Thymus (tissue), 11 donors: ENCODE measurements around the gene ARF4. TPM values are rescaled to one million over a fixed set of nuclear protein-coding genes. Genes with fewer than 3 reads are reported as not detected.
A peak's percentile ranks its signal among the peaks of the same experiment; 100 is the strongest.

ENCODE experiments used
- DNase-seq, 9 donors: peaks; one replicate each; pipeline ENCODE4 v3.0.0-alpha.2; 2013; ENCODE audit warnings: low spot score in 9 of 9, low read depth in 6 of 9, missing footprints in 1 of 9
- H3K27ac ChIP-seq, 2 donors: one replicate each; pipeline ENCODE4 v1.5.1; 2013; ENCODE audit warnings: control low read depth in 1 of 2, low read depth in 1 of 2, low read length in 1 of 2, mild to moderate bottlenecking in 1 of 2, moderate library complexity in 1 of 2
- H3K27me3 ChIP-seq, 2 donors: one replicate each; pipeline ENCODE4 v1.5.1; 2013; ENCODE audit warnings: low read length in 1 of 2; ENCODE audit not compliant: control insufficient read depth in 2 of 2, insufficient read depth in 1 of 2
- H3K36me3 ChIP-seq, 2 donors: one replicate each; pipeline ENCODE4 v1.5.1; 2013; ENCODE audit warnings: low read length in 1 of 2, mild to moderate bottlenecking in 1 of 2, moderate library complexity in 1 of 2; ENCODE audit not compliant: control insufficient read depth in 2 of 2, insufficient read depth in 2 of 2
- H3K4me1 ChIP-seq, 2 donors: one replicate each; pipeline ENCODE4 v1.5.1; 2013; ENCODE audit warnings: low read length in 2 of 2; ENCODE audit not compliant: control insufficient read depth in 2 of 2, insufficient read depth in 2 of 2
- H3K4me3 ChIP-seq, 2 donors: one replicate each; pipeline ENCODE4 v1.5.1; 2013; ENCODE audit warnings: low read length in 2 of 2, control low read depth in 1 of 2, mild to moderate bottlenecking in 1 of 2
- H3K9me3 ChIP-seq, 2 donors: one replicate each; pipeline ENCODE4 v1.5.1; 2013; ENCODE audit warnings: low read length in 1 of 2, mild to moderate bottlenecking in 1 of 2; ENCODE audit not compliant: control insufficient read depth in 2 of 2, insufficient read depth in 1 of 2
- WGBS: extraction: QIAGEN DNeasy Blood & Tissue Kit; methylation state at CpG from one replicate; pipeline ENCODE4 v1.1.7; 2013; 5-methylcytosine and 5-hydroxymethylcytosine counted together
- polyA plus RNA-seq: library from polyadenylated mRNA; stranded (reverse); fragments of 200-250 nt; gene quantifications from one replicate; pipeline ENCODE4 v1.2.3, GENCODE V29; 2013
- total RNA-seq: library from RNA; stranded (reverse); fragments of 120-200 nt; gene quantifications from one replicate; pipeline ENCODE4 v1.2.4, GENCODE V29; 2013
- donor health status: healthy.

ARF4 gene
- total and polyA plus RNA-seq, 2 donors = 43.4 to 152 TPM

DNA sequence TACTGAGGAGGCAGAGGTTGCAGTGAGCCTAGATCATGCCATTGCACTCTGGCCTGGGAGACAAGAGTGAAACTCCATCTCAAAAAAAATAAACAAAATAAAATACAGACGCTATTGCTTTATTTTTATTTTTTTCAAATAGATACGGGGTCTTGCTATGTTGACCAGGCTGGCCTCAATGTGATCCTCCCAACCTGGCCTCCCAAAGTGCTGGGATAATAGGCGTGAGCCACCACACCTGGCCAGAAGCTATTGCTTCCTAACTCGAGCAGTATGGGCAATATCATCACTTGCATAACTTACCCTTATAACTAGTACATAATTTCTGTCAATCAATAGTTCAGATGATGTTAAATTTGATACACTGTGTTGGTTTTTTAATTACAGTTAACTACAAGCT, 3.0 kb downstream of the ARF4 start:
- Histone ChIP-seq H3K4me1 (peaks cover 9 to 14% of the 10 kb centered on the region in 2 donors), H3K27me3 (no peaks in the 10 kb centered on the region), H3K4me3 (no peak overlapping the region), H3K9me3 (peaks cover 0 to 4% of the 10 kb centered on the region in 2 donors), H3K27ac (no peak overlapping the region), H3K36me3 (peaks cover 0 to 9% of the 10 kb centered on the region in 2 donors)
- DNase-seq = no peak
- WGBS = 96% methylated on average over 4 of the region's 4 CpGs

DNA sequence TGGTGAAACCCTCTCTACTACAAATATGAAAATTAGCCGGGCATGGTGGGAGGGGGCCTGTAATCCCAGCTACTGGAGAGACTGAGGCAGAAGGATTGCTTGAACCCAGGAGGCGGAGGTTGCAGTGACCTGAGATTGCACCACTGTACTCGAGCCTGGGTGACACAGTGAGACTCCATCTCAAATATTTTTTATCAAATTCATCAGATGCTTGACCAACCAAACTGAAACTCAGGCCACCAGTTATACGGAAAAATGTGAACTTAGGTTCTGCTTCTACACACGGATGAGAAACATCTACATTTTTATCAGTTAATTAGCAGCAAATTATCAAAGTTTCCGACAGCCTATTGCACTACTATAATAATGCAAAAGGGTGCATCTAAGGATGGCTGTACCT, 4.8 kb downstream of the ARF4 start:
- Histone ChIP-seq H3K27ac (no peak overlapping the region), H3K4me3 (no peak overlapping the region), H3K36me3 (peaks cover 0 to 9% of the 10 kb centered on the region in 2 donors), H3K4me1 (peaks cover 2 to 9% of the 10 kb centered on the region in 2 donors), H3K27me3 (no peaks in the 10 kb centered on the region), H3K9me3 (peaks cover 0 to 4% of the 10 kb centered on the region in 2 donors)
- no peak for DNase-seq
- WGBS = 78% methylated on average over 6 of the region's 6 CpGs

DNA sequence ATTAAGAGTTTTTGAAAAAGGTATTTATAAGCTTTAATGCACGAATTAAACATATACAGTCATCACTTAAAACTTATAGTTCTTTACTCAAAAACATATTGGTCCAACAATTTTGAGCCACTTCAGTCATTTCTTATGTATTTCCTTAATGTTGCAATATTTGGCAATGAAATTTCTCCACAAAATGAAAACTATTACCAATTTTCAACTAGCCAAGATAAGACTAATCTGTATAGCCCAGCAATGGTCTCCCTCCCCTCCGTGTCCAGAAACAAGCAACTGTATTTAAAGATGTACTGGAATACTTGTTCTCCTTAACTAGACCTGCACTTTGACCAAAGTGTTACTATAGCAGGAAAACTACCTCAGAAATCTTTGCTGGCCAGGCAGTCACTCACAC, 9.2 kb downstream of the ARF4 start:
- no peaks in the 10 kb centered on the region for H3K9me3 ChIP-seq
- H3K27ac ChIP-seq = no peak overlapping the region
- H3K36me3 ChIP-seq = peaks cover under 1 to 23% of the 10 kb centered on the region in 2 donors
- DNase-seq = no peak
- no peak overlapping the region for H3K4me3 ChIP-seq
- 97% methylated on average over 2 of the region's 2 CpGs for WGBS
- H3K27me3 ChIP-seq = no peaks in the 10 kb centered on the region
- H3K4me1 ChIP-seq = no peaks in the 10 kb centered on the region

DNA sequence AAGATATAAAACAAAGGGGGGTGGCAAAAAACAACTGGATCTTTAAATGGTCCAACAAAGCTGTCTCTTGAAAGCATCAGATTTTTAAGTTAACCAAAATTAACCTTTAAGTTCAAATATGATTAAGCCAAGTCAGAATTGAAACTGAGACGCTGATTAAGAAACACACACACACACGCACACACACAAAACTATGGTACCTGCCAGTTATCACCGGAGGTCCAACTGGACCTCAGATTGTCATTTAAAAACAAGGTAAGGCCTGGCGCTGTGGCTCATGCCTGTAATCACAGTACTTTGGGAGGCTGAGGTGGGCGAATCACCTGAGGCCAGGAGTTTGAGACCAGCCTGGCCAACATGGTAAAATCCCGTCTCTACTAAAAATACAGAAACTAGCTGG, 10.4 kb downstream of the ARF4 start:
- no peak for DNase-seq
- no peaks in the 10 kb centered on the region for H3K27me3 ChIP-seq
- H3K4me3 ChIP-seq = no peak overlapping the region
- 83% methylated on average over 6 of the region's 6 CpGs for WGBS
- no peaks in the 10 kb centered on the region for H3K4me1 ChIP-seq
- no peak overlapping the region for H3K27ac ChIP-seq
- H3K36me3 ChIP-seq = peaks cover 3 to 23% of the 10 kb centered on the region in 2 donors
- no peaks in the 10 kb centered on the region for H3K9me3 ChIP-seq

DNA sequence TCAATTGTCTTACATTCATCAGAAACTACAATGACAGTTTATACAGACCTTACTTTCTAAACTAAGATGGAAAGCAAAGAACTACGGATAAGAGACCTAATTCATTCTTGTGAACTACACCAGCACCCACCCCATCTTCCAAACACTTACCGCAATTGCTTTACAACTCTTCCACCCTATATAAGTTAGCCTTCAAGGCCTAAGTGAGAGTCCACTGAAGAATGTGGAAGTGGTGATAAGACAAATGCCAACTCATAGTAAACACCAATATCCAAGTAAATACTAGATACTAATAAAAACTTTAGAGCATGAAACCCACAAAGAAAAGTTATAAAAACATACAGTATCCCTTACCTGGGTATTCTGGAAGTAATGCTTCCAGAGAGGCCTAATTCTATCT, 13.6 kb downstream of the ARF4 start:
- Histone ChIP-seq H3K36me3 (peaks cover 3 to 39% of the 10 kb centered on the region in 2 donors), H3K9me3 (no peaks in the 10 kb centered on the region), H3K27ac (no peak overlapping the region), H3K27me3 (no peaks in the 10 kb centered on the region), H3K4me1 (no peaks in the 10 kb centered on the region), H3K4me3 (no peak overlapping the region)
- DNase-seq = no peak
- 99% methylated on average over 2 of the region's 2 CpGs for WGBS

DNA sequence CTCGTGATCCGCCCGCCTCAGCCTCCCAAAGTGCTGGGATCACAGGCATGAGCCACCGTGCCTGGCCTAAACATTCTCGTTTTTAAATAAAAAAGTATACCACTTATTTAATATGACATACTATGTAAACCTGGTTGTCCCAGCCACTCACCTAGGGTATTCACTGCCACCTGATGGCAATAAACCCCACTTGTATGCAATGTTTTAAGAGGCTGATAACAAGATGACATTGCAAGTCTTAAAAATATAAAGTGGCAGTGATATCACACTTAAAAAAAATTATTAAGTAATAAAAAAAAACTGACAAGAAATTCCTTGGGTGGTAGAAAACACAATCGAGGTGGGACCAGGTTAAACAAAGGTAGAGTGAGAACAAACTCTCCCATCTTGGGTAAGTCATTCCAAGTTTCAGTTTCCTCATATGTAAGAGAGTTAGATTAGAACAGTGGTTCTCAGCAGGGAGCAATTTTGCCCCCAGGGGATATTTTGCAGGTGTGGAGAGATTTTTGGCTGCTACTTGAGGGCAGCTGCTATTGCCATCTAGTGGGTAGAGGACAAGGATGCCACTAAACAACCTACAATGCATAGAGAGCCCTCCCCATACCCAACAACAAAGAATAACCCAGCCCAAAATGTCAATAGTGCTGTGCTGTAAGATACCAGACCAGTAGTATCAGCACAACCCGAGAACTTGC, 14.5 kb downstream of the ARF4 start:
- DNase-seq = peak in 2 of 9 donors; percentile 9 to 12
- H3K9me3 ChIP-seq = no peaks in the 10 kb centered on the region
- H3K27ac ChIP-seq = no peak overlapping the region
- 92% methylated on average over 7 of the region's 7 CpGs for WGBS
- H3K27me3 ChIP-seq = no peaks in the 10 kb centered on the region
- H3K36me3 ChIP-seq = peaks cover 13 to 47% of the 10 kb centered on the region in 2 donors
- no peaks in the 10 kb centered on the region for H3K4me1 ChIP-seq
- no peak overlapping the region for H3K4me3 ChIP-seq

DNA sequence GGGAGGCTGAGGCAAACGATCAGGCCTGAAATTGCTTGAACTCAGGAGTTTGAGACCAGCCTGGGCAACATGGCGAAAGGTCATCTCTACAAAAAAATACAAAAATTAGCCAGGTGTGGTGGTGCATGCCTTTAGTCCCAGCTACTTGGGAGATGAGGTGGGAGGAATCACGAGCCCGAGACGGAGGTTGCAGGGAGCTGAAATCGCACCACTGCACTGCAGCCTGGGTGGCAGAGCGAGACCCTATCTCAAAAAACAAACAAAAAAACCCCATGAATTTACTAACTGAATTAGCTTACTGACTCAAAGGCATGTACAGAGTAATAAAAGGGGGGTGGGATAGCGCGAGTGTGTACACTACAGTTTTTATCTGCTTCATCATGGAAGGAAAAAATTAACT, 19.3 kb downstream of the ARF4 start:
- DNase-seq = no peak
- 98% methylated on average over 9 of the region's 9 CpGs for WGBS
- Histone ChIP-seq H3K4me3 (no peak overlapping the region), H3K9me3 (no peaks in the 10 kb centered on the region), H3K36me3 (peaks cover 24 to 65% of the 10 kb centered on the region in 2 donors), H3K27ac (no peak overlapping the region), H3K27me3 (no peaks in the 10 kb centered on the region), H3K4me1 (no peaks in the 10 kb centered on the region)

DNA sequence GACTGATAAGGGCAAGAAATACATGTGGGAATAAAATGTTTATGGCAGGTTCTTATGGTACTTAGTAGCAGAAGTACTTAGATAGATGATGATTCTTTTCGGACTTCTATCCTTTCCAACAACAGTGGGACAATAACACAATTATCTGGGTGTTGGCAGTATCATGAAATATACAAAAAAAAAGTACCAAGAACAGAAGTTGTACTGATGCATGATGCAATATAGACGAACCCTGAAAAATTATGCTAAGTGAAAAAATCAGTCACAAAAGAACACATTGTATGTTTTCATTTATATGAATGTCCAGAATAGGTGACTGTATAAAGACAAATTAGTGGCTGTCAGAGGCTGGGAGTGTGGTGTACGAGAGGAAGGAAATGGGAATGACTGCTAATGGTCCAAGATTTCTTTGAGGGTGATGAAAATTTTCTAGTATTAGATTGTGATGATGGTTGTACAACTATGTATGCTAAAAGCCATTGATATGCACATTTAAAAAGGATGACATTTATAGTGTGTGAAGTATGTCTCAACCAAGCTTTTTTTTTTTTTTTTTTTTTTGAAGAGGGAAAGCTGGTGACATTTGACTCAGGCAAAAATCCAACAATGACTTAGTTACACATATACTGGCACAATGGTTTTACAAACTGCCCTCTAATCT, 21.0 kb downstream of the ARF4 start:
- no peak for DNase-seq
- no peak overlapping the region for H3K27ac ChIP-seq
- 97% methylated on average over 3 of the region's 3 CpGs for WGBS
- H3K4me3 ChIP-seq = no peak overlapping the region
- peaks cover 25 to 66% of the 10 kb centered on the region in 2 donors for H3K36me3 ChIP-seq
- H3K27me3 ChIP-seq = no peaks in the 10 kb centered on the region
- H3K9me3 ChIP-seq = no peaks in the 10 kb centered on the region
- H3K4me1 ChIP-seq = no peaks in the 10 kb centered on the region

DNA sequence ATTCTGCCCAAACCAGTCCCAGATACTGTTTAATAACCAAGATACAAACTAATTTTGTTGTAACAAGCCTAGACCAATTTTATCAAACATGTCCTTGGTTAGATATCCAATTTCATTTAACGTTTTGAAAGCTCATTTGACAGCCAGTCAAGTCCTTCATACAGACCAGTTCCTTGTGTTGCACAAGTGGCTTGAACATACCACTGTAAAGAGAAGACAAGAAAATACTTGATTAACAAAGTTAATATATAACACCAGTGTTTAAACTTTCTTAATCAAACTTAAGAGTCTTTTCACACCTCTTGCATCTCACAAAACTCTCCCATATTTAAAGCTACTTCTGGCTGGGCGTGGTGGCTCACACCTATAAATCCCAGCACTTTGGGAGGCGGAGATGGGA, 25.0 kb downstream of the ARF4 start:
- Histone ChIP-seq H3K27ac (no peak overlapping the region), H3K9me3 (no peaks in the 10 kb centered on the region), H3K4me1 (no peaks in the 10 kb centered on the region), H3K4me3 (no peak overlapping the region), H3K36me3 (peaks cover 15 to 54% of the 10 kb centered on the region in 2 donors), H3K27me3 (no peaks in the 10 kb centered on the region)
- no peak for DNase-seq
- 94% methylated on average over 3 of the region's 3 CpGs for WGBS
